ENCODE data around the gene GMPPB.

Gene GMPPB

DNA sequence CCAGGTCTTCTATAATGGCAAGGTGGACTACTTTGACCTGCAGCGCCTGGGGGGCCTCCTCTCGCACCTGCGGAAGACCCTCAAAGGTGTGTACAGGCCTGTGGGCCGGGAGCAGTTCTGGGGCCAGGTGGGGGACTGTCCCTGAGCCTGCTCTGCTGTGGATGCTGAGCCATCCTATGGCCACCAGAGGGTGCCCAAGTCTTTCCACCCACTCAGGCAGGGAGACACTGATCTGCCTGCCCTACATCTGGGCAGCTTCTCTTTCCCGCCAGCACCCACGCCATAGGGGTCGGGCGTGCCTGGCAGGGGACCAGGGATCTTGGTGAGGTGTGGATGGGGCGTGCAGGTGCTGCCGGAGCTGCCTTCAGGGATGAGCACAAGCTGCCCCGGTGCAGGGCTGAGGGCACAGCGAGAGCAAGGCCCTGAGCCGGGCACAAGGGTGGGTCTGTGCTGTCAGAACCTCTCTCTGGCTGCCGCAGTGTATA is 20.3 kb downstream of the GMPPB start:
- no peaks in the 10 kb centered on the region for H3K36me3 ChIP-seq (ENCODE audit: low read length)
- no peak overlapping the region for H3K9ac ChIP-seq (ENCODE audit: low read length)
- H3K9me3 ChIP-seq (ENCODE audit: insufficient read depth, low read length): no peaks in the 10 kb centered on the region
- H4K20me1 ChIP-seq (ENCODE audit: low read depth, low read length): no peaks in the 10 kb centered on the region
- TF ChIP-seq EZH2phosphoT487 (conservative IDR thresholded peaks at IDR 0.05; ENCODE audit: low read length) (no peak), CTCF (IDR thresholded peaks at IDR 0.05; ENCODE audit: insufficient read depth, low read length, poor library complexity, severe bottlenecking) (peak; percentile 67)
- H2AFZ ChIP-seq (ENCODE audit: low read depth, low read length, severe bottlenecking): no peak overlapping the region
- no peak overlapping the region for H3K27ac ChIP-seq (ENCODE audit: low read depth, low read length)
- H3F3A ChIP-seq (ENCODE audit: insufficient read depth): no peaks in the 10 kb centered on the region
- no peak overlapping the region for H3K4me2 ChIP-seq (ENCODE audit: low read depth, low read length, poor library complexity, severe bottlenecking)
- H3K79me2 ChIP-seq (ENCODE audit: insufficient read depth, low read length): no peaks in the 10 kb centered on the region
- H3K9me2 ChIP-seq (replicated peaks; ENCODE audit: insufficient read depth, low read length): no peaks in the 10 kb centered on the region
- no peaks in the 10 kb centered on the region for H3K27me3 ChIP-seq (ENCODE audit: low read length)
- no peak overlapping the region for H3K4me3 ChIP-seq (ENCODE audit: insufficient read depth, low read length, poor library complexity, severe bottlenecking)

- Histone ChIP-seq H3K79me2 (ENCODE audit: insufficient read depth, low read length) (no peaks in the 10 kb centered on the region), H3K27ac (ENCODE audit: low read depth, low read length) (no peak overlapping the region), H4K20me1 (ENCODE audit: low read depth, low read length) (no peaks in the 10 kb centered on the region), H3K4me3 (ENCODE audit: insufficient read depth, low read length, poor library complexity, severe bottlenecking) (no peak overlapping the region), H3K4me2 (ENCODE audit: low read depth, low read length, poor library complexity, severe bottlenecking) (no peak overlapping the region), H3K27me3 (ENCODE audit: low read length) (no peaks in the 10 kb centered on the region), H3K36me3 (ENCODE audit: low read length) (no peaks in the 10 kb centered on the region), H3K9me3 (ENCODE audit: insufficient read depth, low read length) (no peaks in the 10 kb centered on the region), H3F3A (ENCODE audit: insufficient read depth) (no peaks in the 10 kb centered on the region), H2AFZ (ENCODE audit: low read depth, low read length, severe bottlenecking) (no peak overlapping the region), H3K9ac (ENCODE audit: low read length) (no peak overlapping the region), H3K9me2 (replicated peaks; ENCODE audit: insufficient read depth, low read length) (no peaks in the 10 kb centered on the region)
- TF ChIP-seq CTCF (IDR thresholded peaks at IDR 0.05; ENCODE audit: insufficient read depth, low read length, poor library complexity, severe bottlenecking) (no peak), EZH2phosphoT487 (conservative IDR thresholded peaks at IDR 0.05; ENCODE audit: low read length) (no peak)
Observed at GRCh38 chr3:49702672-49703071, 21.1 kb downstream of the GMPPB start.

DNA sequence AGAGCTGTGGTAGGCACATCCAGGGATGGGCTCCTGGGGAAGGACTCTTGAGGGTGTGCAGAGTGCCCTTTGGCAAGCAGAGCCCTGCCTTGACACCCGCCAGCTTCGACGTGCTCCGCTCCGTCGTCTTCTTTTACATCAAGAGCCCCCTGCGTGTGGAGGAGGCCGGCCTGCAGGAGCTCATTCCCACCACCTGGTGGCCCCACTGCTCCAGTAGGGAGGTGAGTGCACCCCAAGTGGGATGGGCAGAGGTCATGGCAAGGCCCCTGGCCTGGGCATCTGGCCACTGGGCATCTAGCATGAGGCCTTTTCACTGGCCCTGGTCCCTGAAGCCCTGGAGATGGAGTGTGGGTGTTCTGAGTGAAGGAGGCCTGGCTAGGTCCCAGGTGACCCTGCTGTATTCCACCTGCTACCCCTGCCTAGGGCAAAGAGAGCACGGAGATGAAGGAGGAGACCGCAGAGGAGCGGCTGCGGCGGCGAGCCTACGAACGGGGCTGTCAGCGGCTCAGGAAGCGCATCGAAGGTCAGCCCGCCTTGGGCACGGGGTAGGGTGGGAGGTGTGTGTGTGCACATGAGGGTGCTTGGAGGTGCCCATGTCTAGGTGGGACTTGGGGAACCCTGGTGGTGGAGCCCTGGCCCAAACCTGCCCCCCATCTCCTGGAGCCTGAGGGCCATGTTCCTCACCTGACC is 22.2 kb downstream of the GMPPB start:
- no peak overlapping the region for H3K9ac ChIP-seq (ENCODE audit: low read length)
- no peaks in the 10 kb centered on the region for H3K9me3 ChIP-seq (ENCODE audit: insufficient read depth, low read length)
- no peaks in the 10 kb centered on the region for H3K79me2 ChIP-seq (ENCODE audit: insufficient read depth, low read length)
- no peak overlapping the region for H3K4me2 ChIP-seq (ENCODE audit: low read depth, low read length, poor library complexity, severe bottlenecking)
- TF ChIP-seq EZH2phosphoT487 (conservative IDR thresholded peaks at IDR 0.05; ENCODE audit: low read length) (no peak), CTCF (IDR thresholded peaks at IDR 0.05; ENCODE audit: insufficient read depth, low read length, poor library complexity, severe bottlenecking) (peak; percentile 12)
- H3K36me3 ChIP-seq (ENCODE audit: low read length): no peaks in the 10 kb centered on the region
- no peak overlapping the region for H3K4me3 ChIP-seq (ENCODE audit: insufficient read depth, low read length, poor library complexity, severe bottlenecking)
- H3F3A ChIP-seq (ENCODE audit: insufficient read depth): no peaks in the 10 kb centered on the region
- no peaks in the 10 kb centered on the region for H4K20me1 ChIP-seq (ENCODE audit: low read depth, low read length)
- no peak overlapping the region for H2AFZ ChIP-seq (ENCODE audit: low read depth, low read length, severe bottlenecking)
- no peak overlapping the region for H3K27ac ChIP-seq (ENCODE audit: low read depth, low read length)
- no peaks in the 10 kb centered on the region for H3K27me3 ChIP-seq (ENCODE audit: low read length)
- no peaks in the 10 kb centered on the region for H3K9me2 ChIP-seq (replicated peaks; ENCODE audit: insufficient read depth, low read length)

Data from SU-DHL-6 (cell line).